CD4-positive, alpha-beta T cell treated with Interferon alpha-2 for 1 hour (primary cell): ENCODE measurements around the gene HOXA7.

Source experiments
- DNase-seq, 2 donors: peaks; one replicate each; pipeline ENCODE4 v3.0.0-alpha.2; 2020 to 2022

HOXA7 gene

DNA sequence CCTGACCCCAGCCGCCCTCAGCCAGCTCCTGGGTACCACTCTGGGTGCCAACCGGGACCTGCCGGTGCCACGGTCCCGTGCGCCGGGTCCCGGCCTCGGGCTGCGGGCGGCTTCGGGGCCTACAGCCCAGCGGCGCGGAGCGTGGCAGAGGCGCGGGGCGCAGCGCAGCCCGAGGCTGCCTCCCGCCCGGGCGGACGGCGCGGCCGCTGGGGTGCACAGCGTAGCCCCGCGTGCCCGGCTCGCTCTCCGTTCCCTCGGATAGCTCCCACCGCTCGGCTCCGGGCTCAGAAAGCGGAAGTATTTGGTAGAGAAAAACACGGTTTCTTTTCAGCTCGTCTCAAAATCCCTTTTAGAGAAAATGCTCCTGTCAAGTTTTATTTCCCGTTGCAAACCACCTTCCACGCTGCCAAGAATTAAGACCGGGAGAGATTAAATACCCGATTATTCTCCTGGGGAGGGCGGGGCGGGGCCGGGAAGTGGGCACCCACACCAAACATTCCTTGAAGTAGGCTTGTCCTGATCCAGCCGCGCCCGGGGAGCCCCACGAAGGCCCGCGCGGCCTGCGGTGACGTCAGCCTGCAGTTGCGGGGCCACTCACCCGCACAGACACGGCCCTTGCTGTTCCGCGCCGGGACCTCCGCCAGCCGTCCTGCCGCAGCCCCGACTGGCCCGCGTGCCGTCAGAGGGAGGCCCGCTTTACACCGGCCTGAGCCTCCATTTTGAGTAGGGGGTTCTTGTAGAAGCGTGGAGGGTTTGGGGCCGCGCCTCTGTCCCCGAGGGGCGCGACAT lies 36.3 kb upstream of the HOXA7 start:
- no peak for DNase-seq

DNA sequence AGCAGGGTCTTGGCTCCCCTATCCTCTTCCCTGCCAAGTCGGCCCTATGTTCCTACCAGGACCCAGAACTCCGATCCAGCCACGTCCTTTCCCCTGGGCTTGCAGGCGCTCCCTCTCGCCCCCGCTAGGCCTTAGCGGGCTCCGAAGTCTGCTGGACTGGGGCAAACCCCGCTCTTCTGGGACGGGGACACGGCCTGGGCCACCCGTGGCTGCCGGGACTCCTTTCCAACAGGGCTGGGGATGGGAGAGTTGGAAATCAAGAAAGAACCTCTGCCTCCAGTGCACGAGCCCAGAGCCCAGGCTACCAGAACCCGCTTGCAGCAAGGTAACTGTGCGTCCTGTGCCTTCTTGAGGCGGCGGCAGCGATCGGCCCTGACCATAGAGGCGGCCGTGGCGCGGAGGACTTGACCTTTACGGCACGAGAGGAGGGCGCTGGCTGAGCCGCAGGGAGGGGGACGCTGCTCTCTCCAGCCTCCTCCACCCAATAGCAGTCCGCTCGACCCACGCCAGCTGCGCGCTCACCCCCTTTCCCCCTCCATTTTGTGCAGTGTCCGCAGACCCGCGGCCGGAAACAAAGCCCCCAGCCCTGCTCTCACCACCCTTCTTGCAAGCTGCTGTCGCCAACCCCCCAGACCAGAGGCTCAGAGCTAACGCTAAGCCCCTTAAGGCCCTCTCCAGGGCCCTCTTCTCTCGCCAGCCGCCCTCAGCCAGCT lies 35.5 kb upstream of the HOXA7 start:
- no peak for DNase-seq

- no peak for DNase-seq
Measured at GRCh38 chr7:27191161-27191731, 34.8 kb upstream of the HOXA7 start.

DNA sequence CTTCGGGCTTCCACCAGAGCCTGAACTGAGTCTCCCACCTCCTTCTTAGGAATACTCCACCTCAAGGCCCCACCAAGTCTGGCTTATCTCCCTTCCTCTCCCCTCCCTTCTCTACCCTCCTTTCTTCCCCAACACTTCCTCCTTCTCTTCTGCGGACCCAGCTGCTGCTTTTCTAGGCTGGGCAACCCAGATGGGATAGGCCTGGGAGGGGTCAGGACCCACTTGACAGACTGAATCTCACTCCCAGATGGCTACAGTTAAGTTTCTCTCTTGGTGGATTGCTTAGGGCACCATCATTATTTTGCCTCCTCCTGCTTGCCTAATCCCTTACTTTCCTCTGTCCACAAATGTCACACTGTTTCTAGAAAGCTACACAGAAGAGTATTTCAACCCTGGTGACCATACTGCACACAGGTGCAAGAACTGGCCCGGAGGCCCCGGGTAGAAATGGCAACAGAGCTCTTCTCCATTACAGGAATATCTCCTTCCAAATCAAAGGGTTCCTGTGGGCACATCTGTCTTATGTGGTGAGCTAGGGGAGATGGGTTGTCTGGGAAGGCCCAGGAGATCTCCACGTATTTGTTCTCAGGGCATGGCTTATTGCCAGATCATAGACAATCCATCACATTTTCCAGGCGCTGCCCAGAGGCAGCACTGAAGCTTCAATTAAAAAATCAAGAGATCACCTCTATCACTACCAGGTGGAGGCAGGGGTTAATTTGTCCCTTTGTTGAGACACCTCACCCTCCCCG lies 33.7 kb upstream of the HOXA7 start:
- no peak for DNase-seq

GRCh38 chr7:27189295-27189996 lies 33.0 kb upstream of the HOXA7 start:
- no peak for DNase-seq

DNA sequence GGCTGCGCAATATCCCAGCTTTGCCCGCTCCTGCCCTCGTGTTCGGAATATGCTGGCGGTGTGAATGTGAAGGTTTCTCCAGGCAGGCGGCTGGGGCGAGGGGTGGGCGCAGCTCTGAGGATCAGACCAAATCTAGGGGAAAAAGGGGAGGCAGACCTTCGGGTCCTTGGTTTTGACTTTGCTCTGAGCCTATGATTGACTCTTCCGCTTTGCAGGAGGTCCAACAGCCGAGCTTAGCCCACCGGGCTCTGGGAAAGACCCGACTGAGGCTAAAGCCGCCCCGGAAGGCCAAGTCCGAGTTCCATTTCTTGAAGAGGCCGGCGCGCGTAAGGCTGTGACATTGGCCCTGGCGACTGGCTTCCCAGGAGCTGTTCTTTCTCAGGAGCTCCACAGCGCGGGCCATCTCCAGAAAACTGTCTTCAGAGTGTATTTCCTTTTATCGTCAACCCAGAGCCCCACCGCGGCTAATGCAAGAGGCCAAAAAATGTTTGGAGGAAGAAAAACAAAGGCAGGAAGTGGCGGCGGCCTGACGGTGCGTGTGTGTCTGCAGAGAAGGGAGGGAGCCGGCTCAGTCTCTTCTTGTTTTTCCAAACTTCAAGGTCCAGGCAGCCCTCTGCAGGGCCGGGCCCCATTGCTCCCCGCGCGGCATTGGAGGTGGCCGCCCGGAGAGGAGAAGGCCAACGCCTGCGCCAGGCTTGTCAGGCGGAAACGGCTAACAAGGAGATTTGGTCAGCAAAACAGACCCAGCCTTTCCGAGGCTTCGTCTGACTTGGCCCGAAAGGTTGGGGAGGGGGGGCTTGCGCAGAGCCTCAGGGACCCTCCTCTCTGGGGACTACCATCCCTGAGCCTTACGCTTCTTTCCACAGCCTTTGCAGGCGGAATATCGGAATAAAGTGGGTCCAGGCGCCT lies 32.2 kb upstream of the HOXA7 start:
- DNase-seq: peak in 1 of 2 donors; percentile 33

- DNase-seq: no peak
Measured at GRCh38 chr7:27187475-27188385, 31.3 kb upstream of the HOXA7 start.

GRCh38 chr7:27186668-27187474 lies 30.4 kb upstream of the HOXA7 start:
- no peak for DNase-seq

- DNase-seq: no peak
Measured at GRCh38 chr7:27185854-27186667, 29.6 kb upstream of the HOXA7 start.

DNA sequence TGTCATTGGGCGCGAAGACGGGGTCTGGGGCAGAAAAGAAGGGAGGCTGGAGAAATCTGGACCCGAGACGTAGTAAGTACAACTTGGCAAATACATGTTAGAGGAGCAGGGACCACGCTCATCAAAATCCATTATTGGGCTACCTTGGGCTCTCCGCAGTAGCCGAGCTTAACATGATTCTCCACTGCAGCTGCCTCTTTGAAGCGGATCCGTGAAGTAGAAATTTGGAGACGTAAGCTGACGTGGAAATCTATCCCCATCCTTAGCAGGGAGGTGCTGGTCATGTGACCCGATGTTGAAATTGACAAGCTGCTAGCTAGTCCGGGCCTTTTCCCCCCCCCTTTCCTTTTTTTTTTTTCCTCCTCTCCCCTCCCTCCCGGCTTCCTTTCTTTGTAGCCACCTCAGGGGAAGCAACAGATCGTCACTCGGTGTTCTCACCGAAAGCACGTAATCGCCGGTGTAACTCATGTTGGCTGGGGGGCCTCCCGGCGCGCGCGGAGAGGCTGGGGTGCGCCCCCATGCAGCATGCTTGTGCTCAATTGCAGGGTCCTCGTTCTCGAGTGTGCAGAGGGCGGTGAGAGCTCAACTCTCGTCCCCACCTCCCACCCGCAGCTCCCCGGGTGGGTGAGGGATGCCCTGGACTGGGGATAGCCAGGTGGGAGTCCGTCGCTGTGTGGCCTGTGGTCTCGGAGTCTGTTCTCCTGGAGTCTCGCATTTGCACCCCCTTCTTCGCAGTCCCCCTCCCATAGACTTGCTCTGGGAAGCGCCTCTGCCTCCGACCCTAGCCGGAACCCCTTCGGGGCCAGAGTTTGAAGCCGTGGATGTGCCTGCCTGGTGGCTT lies 28.8 kb upstream of the HOXA7 start, which contains the start of gene HOXA11:
Gene HOXA11, minus strand, starts transcription at position 220 of the 841 bp plus-strand sequence. Its CDS starts 88 bp downstream, at position 132.
- no peak for DNase-seq

DNA sequence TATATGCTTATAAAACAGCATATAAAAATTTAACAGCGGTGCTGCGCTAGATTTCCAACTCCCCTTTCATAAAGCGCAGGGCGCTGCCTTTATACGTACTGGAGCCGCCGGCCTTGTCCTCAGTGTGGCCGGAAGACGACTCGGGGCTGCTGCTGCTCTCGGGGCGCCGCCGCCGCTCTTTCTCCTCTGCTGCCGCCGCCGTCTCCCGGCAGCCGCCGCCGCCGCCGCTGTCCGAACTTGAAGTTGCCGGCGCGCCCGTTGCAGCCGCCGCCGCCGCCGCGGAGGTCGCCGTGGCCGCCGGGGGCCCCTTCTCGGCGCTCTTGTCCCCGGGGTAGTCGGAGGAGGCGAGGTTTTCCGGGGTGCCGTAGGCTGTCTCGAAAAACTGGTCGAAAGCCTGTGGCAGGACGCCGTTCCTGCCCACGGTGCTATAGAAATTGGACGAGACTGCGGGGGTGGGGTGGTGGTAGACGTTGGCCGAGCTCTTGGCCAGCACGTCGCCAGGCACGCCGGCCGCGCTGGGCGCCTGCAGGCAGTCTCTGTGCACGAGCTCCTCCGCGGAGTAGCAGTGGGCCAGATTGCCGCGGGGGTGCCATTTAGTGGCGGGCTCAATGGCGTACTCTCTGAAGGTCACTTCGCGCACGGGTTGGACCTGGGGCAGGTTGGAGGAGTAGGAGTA lies 28.0 kb upstream of the HOXA7 start:
- DNase-seq: no peak

DNA sequence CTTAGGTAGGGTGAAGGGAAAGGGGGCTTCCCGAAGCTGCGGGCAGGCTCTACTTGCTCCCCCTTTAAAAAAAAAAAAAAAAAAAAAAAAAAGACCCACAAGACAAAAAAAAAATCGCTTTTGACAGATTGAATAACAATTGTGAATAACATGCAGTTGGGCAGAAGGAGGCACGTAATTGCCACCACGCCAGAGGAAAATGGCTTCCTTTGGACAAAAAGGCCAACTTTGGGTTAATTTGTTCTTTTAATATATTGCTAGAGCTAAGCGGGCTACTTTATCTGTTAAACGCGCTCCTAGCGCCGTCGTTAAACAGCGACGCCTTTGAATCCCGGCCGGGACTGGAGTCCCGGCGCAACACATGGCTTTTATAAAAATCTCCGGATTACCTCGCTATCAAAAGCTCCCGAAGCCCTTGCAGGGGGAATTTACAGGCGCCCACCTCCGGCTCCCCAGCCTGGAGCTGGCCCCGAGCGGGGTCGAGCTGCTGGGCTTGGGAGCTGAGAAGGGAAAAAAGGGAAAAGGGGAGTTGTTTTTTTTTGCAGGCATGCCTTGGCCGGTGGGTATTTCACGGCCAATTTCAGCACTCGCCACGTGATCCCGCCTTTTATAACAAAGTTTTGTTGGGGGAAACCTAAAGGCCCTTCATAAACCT lies 27.3 kb upstream of the HOXA7 start:
- DNase-seq: no peak

DNA sequence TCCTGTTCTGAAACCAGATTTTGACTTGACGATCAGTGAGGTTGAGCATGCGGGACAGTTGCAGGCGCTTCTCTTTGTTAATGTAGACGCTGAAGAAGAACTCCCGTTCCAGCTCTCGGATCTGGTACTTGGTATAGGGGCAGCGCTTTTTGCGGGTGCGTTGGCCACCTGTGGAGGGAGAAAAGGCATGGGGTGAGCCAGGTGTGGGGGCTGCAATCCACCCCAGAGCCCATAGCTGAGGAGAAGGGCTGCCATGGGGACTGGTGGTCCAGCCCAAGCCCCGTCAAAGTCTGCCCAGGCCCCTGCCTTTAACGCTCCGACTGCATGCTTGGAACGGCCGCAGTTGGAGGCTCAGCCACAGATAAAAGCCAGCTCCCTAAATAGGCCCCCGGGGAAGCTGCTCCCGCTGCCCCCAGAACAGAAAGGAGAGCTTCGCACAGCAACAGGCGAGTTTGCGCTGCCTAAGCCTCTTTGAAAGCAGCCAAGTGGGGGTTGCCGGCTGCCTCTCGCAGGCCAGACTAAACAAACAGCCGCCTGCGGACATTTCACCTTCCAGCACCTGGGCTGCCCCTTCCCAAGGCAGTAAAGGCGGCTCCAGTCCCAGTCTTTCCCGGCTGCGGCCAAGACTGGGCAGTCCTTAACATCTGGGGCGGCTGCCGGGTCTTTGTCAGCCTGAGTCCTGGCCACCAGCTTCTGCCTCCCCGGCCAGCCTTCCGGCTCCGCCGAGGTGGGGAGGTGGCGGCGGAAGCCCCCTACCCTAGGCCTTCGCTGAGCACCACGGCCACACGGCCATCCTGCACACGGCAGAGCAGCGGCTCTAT lies 26.6 kb upstream of the HOXA7 start:
- no peak for DNase-seq

DNA sequence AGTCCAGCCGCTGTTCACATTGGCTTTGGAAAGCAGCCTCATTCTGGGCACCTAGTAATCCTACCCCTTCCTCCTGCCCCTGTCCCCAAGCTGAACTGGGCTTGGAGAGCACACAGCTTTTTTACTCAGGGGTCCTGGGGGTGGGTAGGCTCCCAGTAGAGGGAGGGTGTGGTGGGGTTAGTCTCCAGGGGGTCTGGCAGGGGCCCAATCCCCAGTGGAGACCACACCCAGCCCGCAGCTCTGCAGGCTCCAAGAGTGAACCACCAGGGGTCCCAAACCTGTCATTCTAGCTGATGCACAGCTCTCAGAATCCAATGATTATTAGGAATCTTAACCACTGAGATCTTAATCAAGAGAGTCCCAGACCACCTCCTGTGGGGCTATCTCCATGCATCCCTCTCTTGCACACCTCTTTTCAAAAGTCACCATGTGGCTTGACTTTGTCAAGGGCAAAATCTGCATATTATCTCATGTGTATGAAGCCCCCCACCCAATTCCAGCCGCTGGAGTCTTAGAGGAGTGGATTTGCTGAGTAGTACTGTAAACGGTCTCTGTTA lies 25.9 kb upstream of the HOXA7 start:
- no peak for DNase-seq

DNA sequence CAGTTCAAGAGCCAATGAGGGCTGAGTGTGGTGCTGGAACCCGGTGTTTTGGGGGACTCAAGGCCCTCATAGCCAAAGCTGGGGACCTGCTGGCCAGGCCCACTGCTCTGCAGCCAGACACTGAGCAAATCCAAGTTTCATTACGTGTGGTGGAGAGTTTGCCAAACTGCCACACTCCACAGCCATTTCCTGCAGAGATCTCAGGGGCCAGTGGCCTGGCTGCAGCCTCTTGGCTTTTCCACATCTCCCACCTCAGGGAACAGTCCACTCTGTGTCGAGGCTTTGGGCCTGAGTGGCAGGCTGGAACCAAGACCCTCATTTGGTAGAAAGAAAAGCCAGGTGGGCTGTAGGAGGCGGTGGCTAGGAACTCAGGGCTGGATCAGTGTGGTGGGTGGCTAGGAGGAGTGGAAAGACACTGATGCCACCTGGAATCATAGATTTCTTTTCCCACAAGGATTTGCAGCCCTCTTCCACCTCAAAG lies 25.4 kb upstream of the HOXA7 start:
- no peak for DNase-seq
